Calu3 (cell line): ENCODE data around the gene MRPL55. TPM values are rescaled to one million over a fixed set of nuclear protein-coding genes. Genes with fewer than 3 reads are reported as not detected.

Experiments
- BruUV-seq: library from RNA; stranded (reverse); fragments of 400-500 nt; replicated peaks from 2 replicates; lab custom pipeline; 2021; lab: Mats Ljungman, UMichigan
- CTCF ChIA-PET: fragments of 300-600 bp; sonication (Branson Sonifier 250); formaldehyde crosslinking; loops from one replicate; lab custom pipeline; 2022; ENCODE audit warnings: antibody characterized with exemption; lab: Charles Lee
- DNase-seq: peaks from one replicate; pipeline ENCODE4 v3.0.0; 2022
- H3K27ac Mint-ChIP-seq: one replicate; pipeline ENCODE4 v1.8.0; 2022; ENCODE audit warnings: mixed read lengths; ENCODE audit not compliant: unreplicated experiment
- H3K27me3 Mint-ChIP-seq: one replicate; pipeline ENCODE4 v1.8.0; 2022; ENCODE audit warnings: mixed read lengths; ENCODE audit not compliant: unreplicated experiment
- H3K36me3 Mint-ChIP-seq: one replicate; pipeline ENCODE4 v1.8.0; 2022; ENCODE audit warnings: mild to moderate bottlenecking, moderate library complexity, mixed read lengths; ENCODE audit not compliant: insufficient read depth, unreplicated experiment
- H3K4me1 Mint-ChIP-seq: one replicate; pipeline ENCODE4 v1.8.0; 2022; ENCODE audit warnings: mild to moderate bottlenecking, low read depth, mixed read lengths; ENCODE audit not compliant: unreplicated experiment
- H3K4me3 Mint-ChIP-seq: one replicate; pipeline ENCODE4 v1.8.0; 2022; ENCODE audit warnings: mild to moderate bottlenecking, low read depth, moderate library complexity, mixed read lengths; ENCODE audit not compliant: unreplicated experiment
- H3K9me3 Mint-ChIP-seq: one replicate; pipeline ENCODE4 v1.8.0; 2022; ENCODE audit warnings: low read depth, mixed read lengths; ENCODE audit not compliant: unreplicated experiment
- CTCF ChIP-seq: fragments of 200-600 bp; IDR thresholded peaks from one replicate; pipeline ENCODE4 v1.8.0; 2022; ENCODE audit warnings: antibody characterized with exemption; ENCODE audit not compliant: unreplicated experiment
- intact Hi-C: fragments of 100-400 bp; cut with micrococcal nuclease; formaldehyde crosslinking; loops from one replicate; pipeline ENCODE4 v1.10.0; 2022; ENCODE audit not compliant: unreplicated experiment
- total RNA-seq: library from RNA; stranded (reverse); gene quantifications from 2 replicates; pipeline ENCODE4 v1.2.3, GENCODE V29; 2022

Gene MRPL55
- total RNA-seq, 1 experiment from 2014 or later = 72.3 TPM

GRCh38 chr1:228095938-228096337 is 13.2 kb downstream of the MRPL55 start:
- no peak for DNase-seq
- Mint-ChIP-seq H3K4me3 (no peak overlapping the region), H3K27me3 (no peaks in the 10 kb centered on the region), H3K4me1 (peaks cover 21% of the 10 kb centered on the region), H3K27ac (no peak overlapping the region), H3K36me3 (peaks cover 100% of the 10 kb centered on the region), H3K9me3 (peaks cover 8% of the 10 kb centered on the region)
- no TSS peak for BruUV-seq
- intact Hi-C loops = no loop called here
- TF ChIP-seq CTCF = no peak
- CTCF ChIA-PET = no interaction called here

- Mint-ChIP-seq H3K36me3 (peaks cover 100% of the 10 kb centered on the region), H3K4me3 (no peak overlapping the region), H3K4me1 (peaks cover 28% of the 10 kb centered on the region), H3K9me3 (peaks cover 8% of the 10 kb centered on the region), H3K27me3 (no peaks in the 10 kb centered on the region), H3K27ac (peak overlapping the region; percentile 14)
- intact Hi-C loops = no loop called here
- BruUV-seq = no TSS peak
- no peak for DNase-seq
- CTCF ChIA-PET = no interaction called here
- no peak for TF ChIP-seq CTCF
Measured at GRCh38 chr1:228095161-228095560, 13.9 kb downstream of the MRPL55 start.

- intact Hi-C loops = no loop called here
- peaks cover 100% of the 10 kb centered on the region for H3K36me3 Mint-ChIP-seq
- H3K4me3 Mint-ChIP-seq = no peak overlapping the region
- H3K4me1 Mint-ChIP-seq = peaks cover 34% of the 10 kb centered on the region
- TF ChIP-seq CTCF = no peak
- peaks cover 8% of the 10 kb centered on the region for H3K9me3 Mint-ChIP-seq
- no TSS peak for BruUV-seq
- DNase-seq = no peak
- H3K27ac Mint-ChIP-seq = peak overlapping the region; percentile 14
- CTCF ChIA-PET = no interaction called here
- H3K27me3 Mint-ChIP-seq = no peaks in the 10 kb centered on the region
Measured at GRCh38 chr1:228094432-228095016, 14.6 kb downstream of the MRPL55 start.

GRCh38 chr1:228093050-228093906 is 15.8 kb downstream of the MRPL55 start:
- CTCF ChIA-PET = no interaction called here
- Mint-ChIP-seq H3K36me3 (peaks cover 100% of the 10 kb centered on the region), H3K27me3 (no peaks in the 10 kb centered on the region), H3K9me3 (peaks cover 8% of the 10 kb centered on the region), H3K4me3 (no peak overlapping the region), H3K4me1 (peaks cover 47% of the 10 kb centered on the region), H3K27ac (no peak overlapping the region)
- DNase-seq = no peak
- intact Hi-C loops = no loop called here
- TF ChIP-seq CTCF = no peak
- no TSS peak for BruUV-seq
